OCI-LY7 (cell line): Measurements from ENCODE around the gene SP6. TPM values are rescaled to one million over a fixed set of nuclear protein-coding genes. Genes with fewer than 3 reads are reported as not detected.

ENCODE experiments used
- BruUV-seq: library from RNA; stranded (reverse); fragments of 400-500 nt; replicated peaks from 2 replicates; lab custom pipeline; 2021; lab: Mats Ljungman, UMichigan
- CTCF ChIA-PET: fragments of 300-600 bp; sonication (Branson Sonifier 250); formaldehyde crosslinking; loops from one replicate; lab custom pipeline; 2022; ENCODE audit warnings: antibody characterized with exemption; ENCODE audit not compliant: unreplicated experiment; lab: Charles Lee
- POLR2A ChIA-PET: fragments of 300-600 bp; sonication (Branson Sonifier 250); formaldehyde crosslinking; loops from one replicate; lab custom pipeline; 2022; ENCODE audit warnings: antibody characterized with exemption; lab: Charles Lee
- DNase-seq: peaks from one replicate; pipeline ENCODE4 v3.0.0-alpha.2; 2015; ENCODE audit warnings: low spot score
- H2AFZ ChIP-seq: fragments of 200-600 bp; sonication (generic), shearing (Covaris generic); 2 replicates; pipeline ENCODE4 v1.6.1; 2014; ENCODE audit warnings: mild to moderate bottlenecking, antibody characterized with exemption, low read length, moderate library complexity
- H3K27ac ChIP-seq: fragments of 200-600 bp; sonication (generic); 2 replicates; pipeline ENCODE4 v1.5.1; 2014; ENCODE audit warnings: mixed run types, low read depth, mild to moderate bottlenecking, moderate library complexity, low read length, inconsistent platforms; ENCODE audit not compliant: poor library complexity, severe bottlenecking
- H3K36me3 ChIP-seq: fragments of 200-600 bp; sonication (generic); 2 replicates; pipeline ENCODE4 v1.6.1; 2014; ENCODE audit warnings: mild to moderate bottlenecking, antibody characterized with exemption, low read length, moderate library complexity, mixed read lengths; ENCODE audit not compliant: insufficient read depth
- H3K4me1 ChIP-seq: fragments of 200-600 bp; sonication (generic); 2 replicates; pipeline ENCODE4 v1.5.1; 2014; ENCODE audit warnings: mild to moderate bottlenecking, low read length; ENCODE audit not compliant: insufficient read depth, poor library complexity, severe bottlenecking
- H3K4me2 ChIP-seq: fragments of 200-600 bp; sonication (generic); 2 replicates; pipeline ENCODE4 v1.6.1; 2014; ENCODE audit warnings: mild to moderate bottlenecking, low read length
- H3K4me3 ChIP-seq: fragments of 200-600 bp; sonication (generic); 2 replicates; pipeline ENCODE4 v1.5.1; 2014; ENCODE audit warnings: mild to moderate bottlenecking, low read depth, low read length; ENCODE audit not compliant: poor library complexity, severe bottlenecking
- H3K79me2 ChIP-seq: fragments of 200-600 bp; sonication (generic); 2 replicates; pipeline ENCODE4 v1.6.1; 2016; ENCODE audit warnings: low read depth, mild to moderate bottlenecking, low read length, moderate library complexity, mixed read lengths; ENCODE audit not compliant: insufficient read depth
- H3K9me2 ChIP-seq: fragments of 200-600 bp; sonication (generic); 2 replicates; pipeline ENCODE4 v1.6.1; 2016; ENCODE audit warnings: mild to moderate bottlenecking, low read length, mixed read lengths; ENCODE audit not compliant: insufficient read depth
- H3K9me3 ChIP-seq: fragments of 200-600 bp; sonication (generic); 2 replicates; pipeline ENCODE4 v1.6.1; 2014; ENCODE audit warnings: mild to moderate bottlenecking, mixed run types, low read length, mixed read lengths
- H4K20me1 ChIP-seq: fragments of 200-600 bp; sonication (generic); 2 replicates; pipeline ENCODE4 v1.6.1; 2014; ENCODE audit warnings: mild to moderate bottlenecking, antibody characterized with exemption, low read length, moderate library complexity, mixed read lengths; ENCODE audit not compliant: insufficient read depth
- CTCF ChIP-seq: fragments of 200-600 bp; sonication (generic); conservative IDR thresholded peaks from 2 replicates; pipeline ENCODE4 v1.5.1; 2014; ENCODE audit warnings: mild to moderate bottlenecking, antibody characterized with exemption, low read length, moderate library complexity, mixed read lengths
- EZH2phosphoT487 ChIP-seq: fragments of 200-600 bp; sonication (generic); IDR thresholded peaks from 2 replicates; pipeline ENCODE4 v1.6.1; 2018; ENCODE audit warnings: low read depth, borderline replicate concordance, mild to moderate bottlenecking, mixed run types, antibody characterized with exemption, low read length, moderate library complexity, mixed read lengths
- intact Hi-C: fragments of 100-400 bp; cut with micrococcal nuclease; formaldehyde crosslinking; loops from one replicate; pipeline ENCODE4 v1.10.0; 2022; ENCODE audit not compliant: unreplicated experiment
- total RNA-seq, 2 experiments: library from RNA; depleted of rRNA in 1 of 2; stranded (reverse); fragments of >200 nt in 1 of 2; shearing (Covaris generic) in 1 of 2; gene quantifications; 2 replicates each; pipeline ENCODE4 v1.2.3, GENCODE V29; 2014 to 2022

Gene SP6
- total RNA-seq, 2 experiments from 2014 or later, result 0.08 to 0.22 TPM

- ChIA-PET CTCF (interaction anchor here (0.7 kb wide), 1 partner anchor 148 kb away, joined by 3 read pairs; no protein-coding TSS in a partner anchor), POLR2A (no interaction called here)
- BruUV-seq, result no TSS peak
Measured at GRCh38 chr17:47888293-47888692, 37.3 kb upstream of the SP6 start.

GRCh38 chr17:47884905-47885730 lies 34.2 kb upstream of the SP6 start:
- ChIA-PET CTCF (no interaction called here), POLR2A (interaction anchor here (0.6 kb wide), 1 partner anchor 191 kb away, joined by 3 read pairs; the partner anchor contains the start of gene TBKBP1)
- H3K9me2 ChIP-seq, result no peaks in the 10 kb centered on the region

More at GRCh38 chr17:47888293-47888692, 37.3 kb upstream of the SP6 start:
- Histone ChIP-seq H3K79me2 (no peaks in the 10 kb centered on the region), H3K4me3 (no peak overlapping the region), H3K36me3 (no peaks in the 10 kb centered on the region), H4K20me1 (no peaks in the 10 kb centered on the region), H3K9me3 (no peaks in the 10 kb centered on the region), H3K9me2 (no peaks in the 10 kb centered on the region), H3K4me1 (peaks cover 8% of the 10 kb centered on the region), H3K27ac (no peak overlapping the region), H2AFZ (no peak overlapping the region), H3K4me2 (no peak overlapping the region)
- intact Hi-C loops, result no loop called here
- TF ChIP-seq CTCF, result no peak
- TF ChIP-seq EZH2phosphoT487, result no peak
- no peak for DNase-seq

More at GRCh38 chr17:47884905-47885730, 34.2 kb upstream of the SP6 start:
- BruUV-seq, result no TSS peak
- H3K36me3 ChIP-seq, result no peaks in the 10 kb centered on the region
- intact Hi-C loops, result no loop called here
- no peak overlapping the region for H3K4me3 ChIP-seq
- H3K79me2 ChIP-seq, result no peaks in the 10 kb centered on the region
- H2AFZ ChIP-seq, result no peak overlapping the region
- no peaks in the 10 kb centered on the region for H4K20me1 ChIP-seq
- H3K9me3 ChIP-seq, result no peaks in the 10 kb centered on the region
- no peak overlapping the region for H3K4me2 ChIP-seq
- peaks cover 7% of the 10 kb centered on the region for H3K4me1 ChIP-seq
- no peak for DNase-seq
- TF ChIP-seq EZH2phosphoT487 (no peak), CTCF (no peak)
- no peak overlapping the region for H3K27ac ChIP-seq
